GM19193 (cell line): ENCODE measurements around the gene TRMT10C.
A peak's percentile ranks its signal among the peaks of the same experiment; 100 is the strongest.

Experiments
- POLR2A ChIP-seq: IDR thresholded peaks from 4 replicates; pipeline ENCODE4 v1.6.1; 2011; ENCODE audit not compliant: insufficient read depth, insufficient read length; ENCODE audit errors: extremely low read depth

Gene TRMT10C

GRCh38 chr3:101536266-101536665, 25.4 kb upstream of the TRMT10C start:
- TF ChIP-seq POLR2A, result no peak

- no peak for TF ChIP-seq POLR2A
Observed at GRCh38 chr3:101542957-101543356, 18.7 kb upstream of the TRMT10C start.

DNA sequence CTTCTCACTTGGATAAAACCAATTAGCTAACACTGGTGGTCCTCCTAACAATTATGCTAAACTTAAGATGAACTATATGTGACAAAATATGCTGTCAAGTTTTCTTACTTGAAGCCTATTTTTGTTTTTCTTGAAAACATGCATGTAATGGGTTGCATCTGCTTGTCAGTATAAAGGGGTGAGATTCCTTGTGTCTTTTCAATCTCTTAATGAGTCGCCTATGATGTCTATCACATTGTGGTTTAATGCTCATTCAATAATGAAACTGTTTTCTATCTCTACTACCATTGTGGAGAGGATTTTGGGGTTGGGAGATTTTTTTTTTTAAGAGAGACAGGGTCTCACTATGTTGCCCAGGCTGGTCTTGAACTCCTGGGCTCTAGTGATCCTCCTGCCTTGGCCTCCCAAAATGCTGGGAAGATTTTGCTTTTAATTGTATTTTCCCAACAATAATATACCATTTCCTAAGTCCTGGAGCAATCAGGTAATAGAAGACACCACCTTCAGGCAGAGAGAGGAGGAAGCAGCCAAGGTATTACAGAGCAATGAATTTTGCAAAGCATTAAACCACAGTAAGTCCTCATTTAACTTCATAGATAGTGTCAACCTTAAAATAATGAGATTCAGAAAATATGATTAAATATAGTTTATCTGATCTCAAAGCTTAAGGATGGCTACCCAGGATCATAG, 17.4 kb upstream of the TRMT10C start:
- no peak for TF ChIP-seq POLR2A

DNA sequence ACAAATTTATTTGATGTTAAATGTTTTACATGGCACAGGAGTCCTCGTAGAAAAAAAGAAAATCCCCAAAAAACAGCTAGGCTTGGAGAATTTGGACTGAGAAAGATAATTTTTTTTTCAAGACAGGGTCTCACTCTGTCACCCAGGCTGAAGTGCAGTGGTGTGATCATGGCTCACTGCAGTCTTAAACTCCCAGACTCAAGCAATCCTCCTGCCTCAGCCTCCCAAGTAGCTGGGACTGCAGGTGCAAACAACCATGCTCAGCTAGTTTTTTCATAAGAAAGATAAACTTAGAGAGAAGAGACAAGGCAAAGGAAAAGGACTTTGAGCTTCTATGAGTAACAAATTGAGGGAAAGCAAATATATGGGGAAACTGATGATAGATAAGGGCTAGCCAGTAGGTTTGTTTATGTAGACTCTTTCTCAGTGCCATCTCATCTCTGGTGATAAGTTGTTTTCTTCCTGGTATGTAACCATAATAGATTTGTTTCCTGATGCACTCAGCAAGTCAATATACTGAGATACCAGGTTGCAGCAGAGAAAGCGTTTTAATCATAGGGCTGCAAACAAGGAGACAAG, 13.1 kb upstream of the TRMT10C start:
- no peak for TF ChIP-seq POLR2A

GRCh38 chr3:101549473-101549872, 12.2 kb upstream of the TRMT10C start:
- TF ChIP-seq POLR2A, result no peak

GRCh38 chr3:101556064-101556463, 5.6 kb upstream of the TRMT10C start:
- no peak for TF ChIP-seq POLR2A

- no peak for TF ChIP-seq POLR2A
Observed at GRCh38 chr3:101567528-101568317, 6.1 kb downstream of the TRMT10C start.

DNA sequence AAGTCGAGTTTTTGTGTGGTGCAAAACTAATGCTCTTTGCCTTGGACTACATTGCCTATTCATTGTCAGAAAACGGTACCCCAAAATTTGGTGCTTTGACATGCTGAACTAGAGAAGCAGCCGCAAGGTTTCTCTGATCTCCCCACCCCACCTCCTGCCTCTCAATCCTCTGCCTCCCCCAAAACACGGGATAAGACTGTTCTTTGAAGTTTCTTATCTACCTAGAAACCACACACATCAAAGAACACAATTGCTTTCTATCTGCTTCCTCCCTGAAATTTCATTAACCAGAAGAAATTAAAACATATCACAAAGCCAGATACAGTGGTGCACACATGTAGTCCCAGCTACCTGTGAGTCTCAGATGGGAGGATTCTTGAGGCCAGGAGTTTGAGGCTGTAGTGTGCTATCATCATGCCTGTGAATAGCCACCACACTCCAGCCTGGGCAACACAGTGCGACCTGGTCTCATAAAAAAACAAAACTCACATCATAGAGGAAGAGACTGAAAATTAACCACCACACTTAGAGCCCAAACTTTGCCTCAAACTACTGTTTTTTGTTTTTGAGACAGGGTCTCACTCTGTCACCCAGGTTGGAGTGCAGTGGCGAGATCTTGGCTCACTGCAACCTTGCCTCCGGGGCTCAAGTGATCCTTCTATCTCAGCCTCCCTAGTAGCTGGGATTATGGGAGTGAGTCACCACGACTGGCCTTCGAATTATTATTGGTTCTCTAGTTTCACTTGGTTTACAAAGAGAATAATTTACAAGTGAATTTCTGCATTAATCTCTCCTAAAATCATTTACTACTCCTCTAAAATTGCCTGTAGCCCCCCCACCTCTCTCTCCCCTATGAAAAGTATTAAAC, 9.6 kb downstream of the TRMT10C start:
- TF ChIP-seq POLR2A, result no peak

DNA sequence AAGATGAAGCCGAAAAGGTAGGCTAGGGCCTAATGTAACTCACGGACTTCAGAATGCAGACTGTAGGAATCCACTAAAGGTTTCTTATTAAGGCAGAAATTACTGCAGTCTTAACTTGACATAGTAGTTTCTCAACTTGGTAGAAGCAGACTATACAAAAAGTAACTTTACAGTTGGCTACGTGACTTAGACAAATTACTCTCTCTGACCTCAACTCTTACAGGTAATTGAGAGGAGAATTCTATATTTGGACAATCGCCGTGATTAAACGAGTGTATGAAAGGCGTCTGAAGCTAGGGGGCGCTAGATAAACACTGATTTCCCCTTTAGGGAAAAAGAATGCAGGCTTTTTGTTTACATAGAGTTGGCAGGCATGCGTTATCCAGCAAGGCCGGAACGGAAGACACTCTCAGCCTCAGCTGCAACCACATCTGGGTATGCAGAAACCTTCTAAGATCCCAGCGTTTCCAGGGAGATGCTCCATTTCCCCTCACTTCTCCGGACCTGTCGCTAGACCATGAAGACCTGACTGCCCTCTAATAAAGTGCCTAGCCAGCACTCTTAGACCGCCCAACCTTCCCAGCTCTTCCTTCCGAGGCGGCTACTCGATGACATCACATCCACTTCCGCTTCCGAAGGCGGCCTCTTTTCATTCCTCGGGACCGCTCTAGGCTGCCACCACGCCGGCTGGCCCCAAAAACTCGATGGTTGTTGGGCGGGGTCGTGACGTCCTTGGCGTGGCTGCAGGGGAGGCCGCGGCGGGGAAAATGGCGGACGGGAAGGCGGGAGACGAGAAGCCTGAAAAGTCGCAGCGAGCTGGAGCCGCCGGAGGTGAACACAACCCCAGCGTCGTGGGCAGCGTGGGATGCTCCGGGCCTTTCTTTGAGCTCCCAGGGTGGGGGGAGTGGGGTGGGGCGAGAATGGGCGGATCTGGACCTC, 12.1 kb downstream of the TRMT10C start, which contains the start of gene PCNP:
PCNP (plus strand) TSS at position 732 of the 939 bp plus-strand sequence; CDS start at position 768, 36 bp downstream.
- peak; percentile 84 for TF ChIP-seq POLR2A

DNA sequence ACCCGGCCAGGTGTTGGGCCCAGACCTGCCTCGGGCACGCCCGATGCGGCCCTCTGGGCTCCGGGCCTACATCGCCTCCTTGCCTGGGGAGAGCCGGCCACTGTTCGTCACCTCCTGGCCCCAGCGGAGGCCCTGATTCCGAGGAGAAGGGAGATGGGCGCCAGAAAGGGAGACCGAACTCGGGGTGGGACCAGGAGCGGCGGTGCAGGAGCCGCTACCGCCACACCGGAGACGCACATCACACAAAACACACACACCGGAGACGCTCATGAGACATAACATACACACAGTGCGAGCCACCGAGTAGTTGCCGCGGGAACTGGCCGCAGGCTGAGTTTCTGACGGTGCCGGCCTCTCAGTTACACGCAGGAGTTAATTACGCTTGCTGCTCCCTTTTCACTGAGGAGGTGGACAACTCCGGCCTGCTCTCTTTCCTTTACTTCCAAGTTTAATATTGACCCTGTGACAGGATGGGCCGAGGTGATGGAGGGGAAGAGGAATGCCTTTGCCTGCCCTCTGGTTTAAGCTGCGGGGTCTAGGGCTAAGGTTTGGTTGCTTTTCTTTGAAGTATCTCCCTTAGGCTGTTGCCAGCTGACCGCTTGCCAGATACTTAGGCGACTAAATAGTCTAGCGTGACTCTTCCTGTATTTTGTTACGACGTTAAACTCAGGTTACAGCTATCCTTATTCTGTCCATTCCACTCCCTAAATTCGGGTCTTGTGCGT, 12.9 kb downstream of the TRMT10C start:
- no peak for TF ChIP-seq POLR2A

DNA sequence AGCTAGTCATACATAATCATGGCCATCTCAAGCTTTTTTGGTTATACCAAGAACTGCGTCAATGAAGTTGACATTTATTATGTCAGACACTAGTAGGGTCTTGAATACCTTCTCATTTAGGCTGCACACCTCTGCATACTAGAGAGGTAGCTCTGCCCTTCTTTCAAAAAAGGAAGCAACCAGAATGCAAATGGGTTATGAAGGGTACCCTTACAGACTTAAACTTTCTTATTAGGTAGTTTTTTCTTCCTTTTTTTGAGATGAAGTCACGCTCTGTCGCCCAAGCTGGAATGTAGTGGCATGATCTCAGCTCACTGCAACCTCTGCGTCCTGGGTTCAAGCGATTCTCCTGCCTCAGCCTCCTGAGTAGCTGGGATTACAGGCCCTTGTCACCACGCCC, 15.6 kb downstream of the TRMT10C start:
- no peak for TF ChIP-seq POLR2A

- no peak for TF ChIP-seq POLR2A
Observed at GRCh38 chr3:101588616-101589015, 26.9 kb downstream of the TRMT10C start.

DNA sequence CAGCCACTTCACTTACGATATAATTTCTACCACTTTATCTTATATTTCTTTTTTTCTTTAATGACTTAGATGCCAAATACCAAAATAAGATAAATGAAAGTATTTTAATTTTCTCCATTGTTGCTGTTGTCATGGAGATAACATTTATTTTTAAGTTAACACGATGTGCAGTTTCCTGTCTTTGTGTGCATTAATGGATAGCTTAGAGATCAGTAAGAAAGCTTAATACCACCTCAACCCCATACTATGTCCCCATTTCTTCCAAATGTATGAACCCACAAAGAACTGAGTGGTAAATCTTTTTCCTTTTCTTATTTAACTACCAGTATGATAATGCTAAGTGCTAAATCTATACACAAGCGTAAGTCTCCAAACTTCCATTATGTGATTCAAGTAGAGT, 29.4 kb downstream of the TRMT10C start:
- TF ChIP-seq POLR2A, result no peak
